HG03571 (cell line): ENCODE measurements around the gene DNAJB12.
"Not testable (repeated sequence)": the region's sequence is repeated elsewhere in the genome, so short reads cannot be mapped to it uniquely, and the experiment has no call there.

Source experiments
- ATAC-seq: cut with Tn5 transposase; IDR thresholded peaks from one replicate; pipeline ENCODE4 v1.9.1; 2021; ENCODE audit not compliant: unreplicated experiment

DNAJB12 gene

DNA sequence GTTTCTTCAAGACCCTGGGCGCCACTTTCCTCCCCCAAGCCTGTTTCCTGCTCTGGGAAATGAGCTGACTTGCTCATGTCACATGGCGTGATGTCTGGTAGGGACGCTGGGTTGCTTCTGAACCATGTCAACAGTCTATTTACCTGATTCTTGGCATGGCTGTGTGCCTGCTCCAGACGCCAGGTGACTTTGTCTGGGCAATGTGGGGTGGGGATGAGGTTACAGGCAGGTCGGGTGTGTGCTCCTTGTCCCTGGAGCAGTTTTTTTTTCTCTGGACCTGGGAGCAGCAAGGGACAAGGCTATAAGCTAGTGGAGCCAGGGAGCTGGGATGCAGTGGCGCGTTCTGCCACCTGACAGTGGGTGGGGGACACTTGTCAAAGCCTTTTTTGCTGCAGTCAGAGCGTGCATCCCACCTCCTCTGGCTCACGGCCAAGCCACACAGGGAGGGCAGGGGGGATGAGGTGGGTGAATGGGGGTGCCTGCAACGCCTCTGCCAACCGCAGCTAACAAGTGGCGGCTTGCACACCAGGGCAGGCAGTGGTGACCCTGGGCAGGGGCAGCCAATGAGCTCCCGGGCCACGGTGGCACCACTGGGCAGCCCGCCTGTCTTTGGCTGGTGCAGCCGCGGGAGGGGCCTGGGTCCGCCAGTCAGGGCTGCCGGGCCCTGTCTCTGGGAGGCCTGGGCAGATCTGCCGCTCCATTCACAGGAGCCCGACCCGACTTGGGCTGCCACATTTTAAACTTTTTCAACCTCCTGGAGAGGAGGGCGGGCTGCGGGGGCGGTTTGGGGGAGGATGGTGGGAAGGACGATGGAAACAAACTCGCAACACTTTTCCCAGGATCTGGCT is 22.9 kb downstream of the DNAJB12 start:
- peak; percentile 37 for ATAC-seq

DNA sequence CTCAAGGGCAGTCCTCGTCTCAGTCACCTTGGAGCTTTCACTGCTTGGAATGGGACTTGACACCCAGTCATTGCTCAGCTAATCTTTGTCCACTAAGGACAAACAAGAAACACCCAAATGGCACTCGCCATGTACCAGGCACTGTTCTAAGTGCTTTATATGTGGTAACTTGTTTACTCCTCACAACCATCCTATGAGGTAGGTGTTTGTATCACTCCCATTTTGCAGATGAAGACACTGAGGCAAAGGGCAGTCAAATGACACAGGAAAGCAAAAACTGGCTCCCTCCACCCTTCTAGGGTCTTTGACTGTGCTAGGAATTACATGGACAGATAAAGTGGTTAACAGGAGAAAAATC is 24.7 kb downstream of the DNAJB12 start:
- no peak for ATAC-seq

DNA sequence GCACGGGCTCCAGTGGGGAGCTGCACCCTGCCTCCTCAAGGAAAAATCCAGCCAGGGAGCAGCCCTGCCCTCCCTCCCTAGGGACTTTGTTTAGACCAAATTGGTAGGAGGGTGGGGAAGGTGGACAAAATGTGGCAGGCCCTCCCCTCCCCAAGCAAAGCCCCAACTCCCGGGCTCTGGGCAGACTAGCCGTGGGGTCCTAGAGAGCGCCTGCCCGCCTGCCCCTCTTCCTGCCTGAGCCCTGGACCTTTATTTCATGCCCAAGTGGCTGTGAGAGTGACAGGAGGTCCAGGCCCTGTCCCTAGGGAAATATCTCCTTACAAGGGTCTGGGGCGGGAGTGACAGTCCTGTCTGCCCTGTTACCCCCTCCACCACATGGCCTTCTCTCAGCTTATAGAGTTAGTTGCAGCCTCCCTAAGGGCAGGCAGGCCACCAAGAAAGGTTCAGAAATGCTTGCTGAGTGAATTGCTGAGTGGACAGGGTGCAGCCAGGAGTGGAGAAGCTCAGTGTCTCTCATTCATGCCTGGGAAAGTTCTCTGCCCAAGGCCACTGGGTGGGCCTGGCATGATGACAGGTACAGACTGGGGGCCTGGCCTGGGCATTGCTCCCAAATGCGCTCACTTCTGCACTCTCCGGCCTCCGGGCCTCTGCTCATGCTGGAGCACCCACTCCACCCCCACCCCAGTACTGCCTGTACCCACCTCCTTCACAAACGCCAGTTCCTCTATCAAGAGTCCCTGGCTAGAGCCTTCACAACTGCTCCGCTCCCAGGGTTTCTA is 25.2 kb downstream of the DNAJB12 start:
- ATAC-seq: no peak

DNA sequence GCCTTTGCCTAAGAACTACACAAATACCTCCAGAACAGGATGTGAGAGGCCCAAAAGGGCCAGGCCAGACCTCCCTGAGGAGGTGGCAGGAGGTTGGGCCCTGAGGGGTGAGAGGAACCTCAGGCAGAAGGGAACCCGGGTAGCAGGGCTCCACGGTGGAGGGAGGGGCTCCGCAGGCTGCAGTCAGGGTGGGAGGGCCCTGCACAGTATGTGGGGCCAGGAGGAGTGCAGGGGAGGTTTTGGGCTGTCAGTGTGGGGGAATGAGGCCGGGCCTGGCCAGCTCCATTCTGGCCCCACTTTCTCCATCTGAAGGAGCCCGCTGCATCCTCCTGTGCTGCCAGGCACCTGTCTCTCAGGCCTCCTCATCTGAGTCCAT is 25.9 kb downstream of the DNAJB12 start:
- no peak for ATAC-seq

DNA sequence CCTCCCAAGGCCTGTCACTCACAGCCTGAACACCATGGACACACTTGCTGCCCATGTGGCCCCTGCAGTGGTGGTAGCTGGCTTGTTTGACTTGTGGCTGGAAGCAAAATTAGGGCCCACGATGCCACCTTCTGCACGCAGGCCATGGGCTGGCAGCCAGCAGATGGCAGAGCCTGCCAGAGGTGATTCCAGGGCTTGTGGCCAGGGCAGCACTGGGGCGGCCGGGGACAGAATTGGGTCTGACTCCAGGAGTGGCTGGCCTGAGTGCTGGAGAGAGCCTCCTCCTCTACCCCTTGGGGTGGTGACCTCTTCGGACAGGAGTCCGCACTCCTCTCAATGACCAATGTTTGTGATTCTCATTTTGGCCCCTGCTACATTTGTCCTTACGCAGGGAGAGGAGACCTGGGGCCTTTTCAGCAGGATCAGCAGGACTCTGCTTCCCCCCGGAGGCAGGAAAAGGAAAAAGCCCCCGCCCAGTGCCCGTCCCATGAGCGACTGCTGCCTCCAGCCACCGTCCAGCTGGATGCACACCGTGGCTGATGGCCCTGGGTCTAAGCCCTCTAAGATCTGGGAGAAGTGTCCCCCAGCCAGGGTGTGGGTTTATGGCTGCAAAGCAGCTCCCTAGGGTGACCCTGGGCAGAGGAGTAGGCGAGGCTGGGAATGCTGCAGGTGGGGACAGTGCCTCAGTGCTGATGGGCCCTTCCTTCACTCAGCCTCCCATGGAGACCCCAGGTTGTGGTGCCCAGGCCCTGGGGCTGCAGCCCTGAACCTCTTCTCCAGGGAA is 26.5 kb downstream of the DNAJB12 start:
- ATAC-seq: no peak

DNA sequence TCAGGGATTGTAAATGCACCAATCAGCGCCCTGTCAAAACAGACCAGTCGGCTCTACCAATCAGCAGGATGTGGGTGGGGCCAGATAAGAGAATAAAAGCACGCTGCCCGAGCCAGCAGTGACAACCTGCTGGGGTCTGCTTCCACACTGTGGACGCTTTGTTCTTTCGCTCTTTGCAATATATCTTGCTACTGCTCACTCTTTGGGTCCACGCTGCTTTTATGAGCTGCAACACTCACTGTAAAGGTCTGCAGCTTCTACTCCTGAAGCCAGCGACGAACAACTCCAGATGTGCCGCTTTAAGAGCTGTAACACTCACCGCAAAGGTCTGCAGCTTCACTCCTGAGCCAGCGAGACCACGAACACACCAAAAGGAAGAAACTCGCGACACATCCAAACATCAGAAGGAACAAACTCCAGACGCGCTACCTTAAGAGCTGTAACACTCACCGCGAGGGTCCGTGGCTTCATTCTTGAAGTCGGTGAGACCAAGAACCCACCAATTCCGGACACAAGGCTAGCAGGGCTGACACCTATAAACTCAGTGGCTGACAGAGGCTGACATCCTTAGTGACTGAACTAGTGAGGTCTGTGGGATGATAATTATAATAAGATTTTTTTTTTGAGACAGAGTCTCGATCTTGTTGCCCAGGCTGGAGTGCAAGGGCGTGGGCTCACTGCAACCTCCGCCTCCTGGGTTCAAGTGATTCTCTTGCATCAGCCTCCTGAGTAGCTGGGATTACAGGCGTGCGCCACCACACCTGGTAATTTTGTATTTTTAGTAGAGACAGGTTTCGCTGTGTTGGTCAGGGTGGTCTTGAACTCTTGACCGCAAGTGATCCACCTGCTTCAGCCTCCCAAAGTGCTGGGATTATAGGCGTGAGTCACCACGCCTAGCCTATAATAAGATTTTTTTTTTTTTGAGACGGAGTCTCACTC is 27.8 kb downstream of the DNAJB12 start:
- not testable (repeated sequence) for ATAC-seq

DNA sequence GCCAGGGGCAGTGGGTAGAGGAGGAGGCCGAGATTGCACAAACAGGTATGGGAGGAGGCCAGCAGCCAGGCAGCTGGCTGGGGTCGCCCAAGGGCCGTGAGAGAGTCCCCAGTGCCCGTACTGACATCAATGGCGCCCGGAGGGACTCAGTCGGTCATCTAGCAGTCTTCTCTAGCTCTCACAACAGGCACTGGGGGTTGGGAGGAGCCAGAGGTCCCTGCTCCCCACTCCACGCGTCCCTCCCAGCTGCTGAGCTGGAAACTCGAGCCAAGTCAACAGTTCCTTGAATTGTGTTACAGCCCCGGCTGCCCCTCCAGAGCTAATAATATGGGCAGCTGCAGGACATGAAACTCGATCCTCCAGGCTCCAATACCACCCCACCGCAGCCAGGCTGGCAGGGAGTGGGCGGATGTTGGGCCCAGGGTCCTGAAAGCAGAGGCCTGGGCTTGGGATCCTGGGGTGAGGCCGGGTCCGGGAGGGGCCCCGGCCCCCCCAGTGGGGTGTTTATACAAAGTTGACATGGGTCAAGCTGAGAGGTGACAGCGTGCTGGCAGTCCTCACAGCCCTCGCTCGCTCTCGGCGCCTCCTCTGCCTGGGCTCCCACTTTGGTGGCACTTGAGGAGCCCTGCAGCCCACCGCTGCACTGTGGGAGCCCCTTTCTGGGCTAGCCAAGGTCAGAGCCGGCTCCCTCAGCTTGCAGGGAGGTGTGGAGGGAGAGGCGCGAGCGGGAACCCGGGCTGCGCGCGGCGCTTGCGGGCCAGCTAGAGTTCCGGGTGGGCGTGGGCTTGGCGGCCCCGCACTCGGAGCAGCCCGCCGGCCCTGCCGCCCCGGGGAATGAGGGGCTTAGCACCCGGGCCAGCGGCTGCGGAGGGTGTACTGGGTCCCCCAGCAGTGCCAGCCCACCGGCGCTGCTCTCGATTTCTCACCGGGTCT is 29.2 kb downstream of the DNAJB12 start:
- ATAC-seq: not testable (repeated sequence)

DNA sequence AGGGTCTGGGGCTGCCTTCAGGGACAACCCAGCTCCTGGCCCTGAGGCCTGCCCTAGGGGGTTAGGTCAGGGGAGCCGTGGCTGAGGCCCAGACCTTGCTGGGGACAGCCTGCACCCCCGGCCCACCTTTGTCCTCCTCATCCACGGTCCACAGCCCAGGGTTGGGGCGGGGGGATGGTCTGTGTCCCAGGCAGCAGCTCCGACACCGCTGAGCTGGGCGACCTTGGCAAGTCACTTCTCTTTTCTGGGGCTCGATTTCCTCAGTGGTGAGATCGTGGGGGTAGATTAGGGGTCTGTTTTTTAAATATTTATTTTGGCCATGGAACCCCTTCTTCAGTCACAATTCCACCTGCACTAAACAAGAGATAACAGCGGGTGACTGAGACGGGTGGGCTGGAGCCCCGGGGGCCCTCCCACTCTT is 30.9 kb downstream of the DNAJB12 start:
- no peak for ATAC-seq

DNA sequence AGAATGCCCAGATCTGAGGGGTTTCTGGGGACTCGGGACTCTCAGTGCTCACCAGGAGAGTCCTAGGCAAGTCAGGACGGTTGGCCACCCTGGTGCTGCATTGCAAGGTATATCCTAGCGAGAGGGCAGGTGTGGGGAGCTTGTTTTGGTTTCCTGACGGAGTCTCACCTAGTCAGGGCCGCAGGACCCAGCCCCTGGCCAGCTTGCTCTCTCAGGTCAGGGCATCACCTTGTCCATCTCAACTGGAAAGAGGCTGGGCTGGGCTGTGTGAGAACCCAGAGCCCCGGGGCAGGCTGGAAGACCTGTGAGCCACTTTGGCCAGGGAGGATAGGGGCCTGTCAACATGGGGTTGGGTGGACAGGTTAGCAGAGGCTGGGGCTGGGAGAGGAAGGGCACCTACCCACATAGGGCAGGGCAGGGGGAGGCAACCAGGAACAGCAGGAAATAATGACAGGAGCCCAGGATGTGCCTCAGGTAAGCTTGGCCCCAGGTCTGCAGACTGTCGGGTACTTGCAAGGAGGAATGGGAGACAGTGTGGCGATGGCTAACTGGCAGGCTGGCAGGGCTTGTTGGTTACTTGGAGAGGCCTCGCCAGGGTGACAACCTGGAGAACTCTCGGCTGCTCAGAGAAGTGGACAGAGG is 31.5 kb downstream of the DNAJB12 start:
- ATAC-seq: no peak

DNA sequence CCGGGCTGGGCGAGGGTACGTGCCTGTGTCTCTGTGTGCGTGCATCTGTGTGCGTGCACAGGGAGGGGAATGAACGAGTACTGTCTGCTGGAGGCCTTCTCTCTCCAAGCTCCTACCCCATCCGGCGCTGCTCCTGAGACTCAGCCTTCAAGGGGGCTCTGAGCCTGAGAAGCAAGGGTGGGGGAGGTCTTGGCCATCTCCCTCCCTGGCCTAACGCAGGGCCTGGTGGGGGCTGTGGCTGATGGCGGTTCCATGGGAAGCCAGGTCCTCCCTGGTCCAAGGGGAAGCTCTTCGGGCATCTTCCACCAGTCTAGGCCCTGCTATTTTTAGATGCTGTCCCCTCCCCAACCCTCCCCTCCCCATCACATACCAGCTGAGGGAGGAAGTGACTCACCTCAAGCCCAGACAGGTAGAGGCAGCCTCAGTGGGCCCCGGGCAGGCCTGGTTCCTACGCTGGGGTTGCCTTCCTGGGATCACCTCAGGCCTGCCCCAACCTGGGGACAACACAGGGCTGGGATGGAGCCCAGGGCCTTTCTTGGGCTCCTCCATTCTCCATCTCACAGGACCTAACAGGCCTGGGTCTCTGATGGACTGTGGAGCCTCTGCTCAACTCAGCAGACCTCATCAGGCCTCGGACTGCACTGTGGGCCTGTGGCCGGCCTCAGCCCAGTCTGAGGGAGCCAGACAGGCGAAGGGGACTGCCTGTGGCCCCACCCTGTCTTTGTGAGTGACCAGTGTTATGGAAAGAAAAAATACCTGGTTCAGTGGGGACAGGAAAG is 32.2 kb downstream of the DNAJB12 start:
- ATAC-seq: no peak

DNA sequence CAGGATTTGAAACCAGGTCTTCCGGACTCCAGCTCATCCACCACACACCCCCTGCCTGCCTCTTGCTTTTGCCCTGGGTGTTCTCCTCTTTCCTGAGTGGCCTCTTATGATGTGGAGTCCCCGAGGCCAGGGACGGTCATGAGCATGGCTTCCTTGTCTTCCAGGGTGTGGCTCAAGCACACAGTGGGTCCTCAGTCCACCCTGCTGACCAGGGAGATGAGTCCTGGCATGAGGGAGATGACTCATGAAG is 32.8 kb downstream of the DNAJB12 start:
- no peak for ATAC-seq

DNA sequence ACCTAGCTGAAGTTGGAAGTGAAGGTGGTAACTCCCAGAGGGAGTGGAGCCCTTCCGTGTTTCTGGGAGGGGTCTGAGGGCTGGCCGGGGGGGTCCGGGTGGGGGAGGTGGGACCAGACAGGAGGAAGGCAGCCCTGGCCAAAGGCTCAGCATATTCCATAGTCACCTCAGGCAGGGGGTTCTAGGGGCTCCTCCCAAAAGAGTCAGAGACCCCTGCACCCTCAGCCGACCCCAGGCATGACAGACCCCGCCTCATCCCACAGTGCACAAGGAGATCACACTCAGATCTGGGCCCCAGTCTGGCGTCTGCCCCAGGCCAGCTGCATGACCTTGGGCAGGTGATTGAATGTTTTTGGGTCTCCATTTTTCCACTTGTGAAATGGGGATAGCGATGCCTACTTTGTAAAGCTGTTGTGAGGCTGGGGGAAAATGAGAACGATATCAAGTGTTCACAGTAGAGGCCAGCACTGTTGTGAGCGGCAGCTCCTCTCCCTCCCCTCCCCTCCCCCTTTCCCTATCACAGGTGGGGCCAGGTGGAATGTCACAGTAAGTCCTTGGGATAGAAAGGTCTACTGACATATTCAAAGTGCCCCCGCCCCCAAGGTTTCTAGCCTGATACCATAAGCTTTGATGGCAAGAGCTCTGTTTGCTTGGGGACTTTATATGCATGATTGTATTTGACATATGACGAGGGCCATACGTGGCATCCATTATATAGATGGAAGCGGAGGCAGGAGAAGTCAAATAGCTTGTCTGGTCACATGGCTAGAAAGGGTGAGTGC is 33.3 kb downstream of the DNAJB12 start:
- no peak for ATAC-seq

DNA sequence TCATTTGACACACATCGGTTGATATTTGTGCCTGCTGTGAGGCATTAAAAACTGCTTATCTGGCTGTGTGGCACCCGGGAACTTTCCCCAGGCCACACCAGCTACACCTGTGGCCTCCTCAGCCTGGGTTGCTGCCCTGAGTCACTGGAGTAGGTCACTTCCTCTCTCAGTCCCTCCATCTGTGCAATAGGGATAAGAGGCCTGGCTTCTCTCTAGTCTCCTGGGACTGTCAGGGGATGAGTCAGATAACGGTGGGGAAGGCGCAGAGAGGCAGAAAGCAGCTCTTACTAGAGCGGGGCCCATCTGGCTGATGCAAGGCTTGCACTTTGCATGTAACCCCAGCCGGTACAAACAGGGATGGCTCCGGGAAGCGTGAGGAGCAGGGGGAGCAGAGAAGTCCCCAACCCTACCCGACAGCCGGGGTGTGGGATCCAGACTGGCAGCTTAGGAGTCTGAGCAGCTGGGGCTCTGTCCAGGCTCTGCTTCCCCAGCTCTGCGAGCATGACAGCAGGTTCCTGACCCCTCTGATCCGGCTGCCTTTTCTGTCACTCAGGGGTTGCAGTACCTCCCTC is 34.0 kb downstream of the DNAJB12 start:
- ATAC-seq: peak; percentile 67

DNA sequence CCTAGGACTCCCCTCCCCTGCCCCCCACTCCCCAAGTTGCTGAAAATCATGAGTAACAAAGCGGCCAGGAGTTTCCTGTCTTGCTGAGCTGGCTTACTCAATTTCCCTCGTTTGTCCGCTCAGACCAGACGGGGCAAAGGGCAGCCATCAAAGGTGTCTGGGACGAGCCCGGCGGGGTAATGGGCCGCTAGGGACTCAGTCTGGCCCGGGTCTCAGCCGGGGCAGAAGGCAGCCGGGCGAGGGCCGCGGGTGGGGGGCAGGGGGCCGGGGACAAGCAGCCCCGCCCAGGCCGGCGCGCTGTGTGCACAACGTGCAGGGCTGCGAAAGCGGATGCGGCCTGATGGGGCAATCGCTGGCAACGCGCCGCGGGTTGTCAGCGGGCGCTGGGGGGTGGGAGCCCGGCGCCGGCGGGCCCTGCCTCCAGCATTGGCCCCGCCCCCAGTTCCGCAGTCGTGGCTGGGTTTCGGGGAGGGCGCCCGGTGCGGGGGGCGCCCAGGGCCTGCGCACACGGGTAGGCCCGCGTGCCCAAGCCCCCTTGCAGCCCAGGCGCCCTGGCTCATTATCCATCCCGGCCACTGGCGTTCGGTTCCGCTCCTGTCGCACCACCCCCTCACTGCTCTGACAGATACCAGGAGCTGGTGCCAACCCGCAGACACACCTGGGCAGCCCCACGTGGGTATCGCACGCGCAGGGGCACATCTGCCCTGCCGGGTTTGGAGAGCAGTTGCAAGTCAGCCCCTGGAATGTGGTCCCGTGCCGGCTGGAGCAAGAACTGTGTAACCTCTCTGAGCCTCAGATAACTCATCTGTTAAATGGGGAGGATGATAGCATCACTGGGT is 35.1 kb downstream of the DNAJB12 start:
- ATAC-seq: peak; percentile 44

DNA sequence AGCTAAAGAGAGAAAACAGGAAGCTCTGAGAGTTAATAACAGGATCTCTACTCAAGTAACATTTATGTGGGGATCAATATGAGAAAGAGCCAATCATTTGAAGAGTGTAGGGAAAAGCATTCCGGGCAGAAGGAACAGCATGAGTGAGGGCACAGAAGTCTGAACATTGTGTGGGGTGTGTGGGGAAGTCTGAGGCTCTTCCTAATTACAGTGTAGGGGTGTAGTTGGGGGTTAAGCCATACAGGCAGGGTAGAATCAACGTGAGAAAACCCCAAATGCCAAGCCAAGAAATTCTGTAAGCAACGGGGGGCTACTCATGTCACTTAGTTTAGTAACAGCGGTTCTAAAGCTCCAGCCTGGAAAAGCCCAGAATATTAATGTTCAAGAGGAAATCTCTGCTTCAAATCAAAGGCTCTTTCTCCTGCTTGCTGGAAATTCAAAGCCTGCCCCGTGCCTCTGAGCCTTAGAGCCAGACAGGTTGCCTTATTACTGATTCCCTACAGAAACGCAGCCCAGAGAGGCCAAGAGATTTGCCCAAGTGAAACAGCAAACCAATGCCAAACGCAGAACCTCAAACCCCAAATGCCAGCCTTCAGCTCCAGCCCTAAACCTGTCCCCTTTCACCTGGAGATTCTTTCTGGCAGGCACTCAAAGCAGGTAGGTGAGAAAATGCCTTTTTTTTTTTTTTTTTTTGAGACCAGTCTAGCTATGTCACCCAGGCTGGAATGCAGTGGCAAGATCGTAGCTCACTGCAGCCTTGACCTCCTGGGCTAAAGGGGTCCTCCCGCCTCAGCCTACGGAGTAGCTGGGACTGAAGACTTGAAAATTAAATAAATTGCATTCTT is 36.1 kb downstream of the DNAJB12 start:
- no peak for ATAC-seq
